DOHH2 (cell line): Measurements from ENCODE around the gene NPC2.

Experiments
- H3F3A ChIP-seq: fragments of 200-600 bp; sonication (generic), shearing (Covaris generic); 2 replicates; pipeline ENCODE4 v1.6.0; 2016; ENCODE audit warnings: antibody characterized with exemption, mild to moderate bottlenecking; ENCODE audit not compliant: control insufficient read depth, insufficient read depth
- H3K27ac ChIP-seq: fragments of 200-600 bp; sonication (generic); 2 replicates; pipeline ENCODE4 v1.5.1; 2014; ENCODE audit warnings: low read depth, mild to moderate bottlenecking, low read length, moderate library complexity
- H3K27me3 ChIP-seq: fragments of 200-600 bp; sonication (generic); 2 replicates; pipeline ENCODE4 v1.6.1; 2014; ENCODE audit warnings: mild to moderate bottlenecking, low read length, mixed read lengths; ENCODE audit not compliant: control insufficient read depth
- H3K36me3 ChIP-seq: fragments of 200-600 bp; sonication (generic); 2 replicates; pipeline ENCODE4 v1.6.1; 2014; ENCODE audit warnings: mild to moderate bottlenecking, low read length, moderate library complexity, mixed read lengths; ENCODE audit not compliant: control insufficient read depth
- H3K4me1 ChIP-seq: fragments of 200-600 bp; sonication (generic); 2 replicates; pipeline ENCODE4 v1.6.1; 2014; ENCODE audit warnings: mild to moderate bottlenecking, low read length, mixed read lengths; ENCODE audit not compliant: control insufficient read depth
- H3K4me2 ChIP-seq: fragments of 200-600 bp; sonication (generic); 2 replicates; pipeline ENCODE4 v1.6.0; 2014; ENCODE audit warnings: mild to moderate bottlenecking, low read length, moderate library complexity
- H3K4me3 ChIP-seq: fragments of 200-600 bp; sonication (generic); 2 replicates; pipeline ENCODE4 v1.5.1; 2014; ENCODE audit warnings: mild to moderate bottlenecking, low read length, mixed read lengths
- H3K79me2 ChIP-seq: fragments of 200-600 bp; sonication (generic); 2 replicates; pipeline ENCODE4 v1.6.1; 2014; ENCODE audit warnings: mild to moderate bottlenecking, low read length, mixed read lengths; ENCODE audit not compliant: control insufficient read depth
- H3K9me2 ChIP-seq: fragments of 200-600 bp; sonication (generic); replicated peaks from 2 replicates; pipeline ENCODE4 v1.6.1; 2014; ENCODE audit warnings: mild to moderate bottlenecking, low read length, mixed read lengths; ENCODE audit not compliant: control insufficient read depth
- H3K9me3 ChIP-seq: fragments of 200-600 bp; sonication (generic); 2 replicates; pipeline ENCODE4 v1.6.1; 2014; ENCODE audit warnings: antibody characterized with exemption, low read length, mixed read lengths; ENCODE audit not compliant: control insufficient read depth, insufficient read depth
- H4K20me1 ChIP-seq: fragments of 200-600 bp; sonication (generic); 2 replicates; pipeline ENCODE4 v1.6.0; 2014; ENCODE audit warnings: low read depth, mild to moderate bottlenecking, antibody characterized with exemption, low read length, moderate library complexity; ENCODE audit not compliant: control insufficient read depth, insufficient read depth
- CTCF ChIP-seq: fragments of 200-600 bp; sonication (generic); IDR thresholded peaks from one replicate; pipeline ENCODE4 v1.5.1; 2014; ENCODE audit warnings: antibody characterized with exemption, mild to moderate bottlenecking, low read depth, low read length; ENCODE audit not compliant: poor library complexity, severe bottlenecking
- EZH2phosphoT487 ChIP-seq: fragments of 200-600 bp; sonication (generic); IDR thresholded peaks from 2 replicates; pipeline ENCODE4 v1.6.1; 2017; ENCODE audit warnings: borderline replicate concordance, mild to moderate bottlenecking, antibody characterized with exemption, low read length, moderate library complexity, mixed read lengths

Gene NPC2

GRCh38 chr14:74519316-74520074 is 26.4 kb upstream of the NPC2 start:
- Histone ChIP-seq H3F3A (no peaks in the 10 kb centered on the region), H3K27me3 (peaks cover 35% of the 10 kb centered on the region), H3K4me3 (no peak overlapping the region)

GRCh38 chr14:74518221-74518620 is 25.1 kb upstream of the NPC2 start:
- H3K9me2 ChIP-seq: no peaks in the 10 kb centered on the region
- no peaks in the 10 kb centered on the region for H4K20me1 ChIP-seq
- no peaks in the 10 kb centered on the region for H3F3A ChIP-seq
- H3K27ac ChIP-seq: no peak overlapping the region
- H3K4me2 ChIP-seq: no peak overlapping the region
- H3K4me3 ChIP-seq: no peak overlapping the region
- H3K4me1 ChIP-seq: no peaks in the 10 kb centered on the region
- peaks cover 37% of the 10 kb centered on the region for H3K27me3 ChIP-seq
- H3K79me2 ChIP-seq: no peaks in the 10 kb centered on the region
- no peaks in the 10 kb centered on the region for H3K36me3 ChIP-seq
- H3K9me3 ChIP-seq: no peaks in the 10 kb centered on the region
- no peak for TF ChIP-seq CTCF
- no peak for TF ChIP-seq EZH2phosphoT487

More at GRCh38 chr14:74519316-74520074, 26.4 kb upstream of the NPC2 start:
- no peaks in the 10 kb centered on the region for H3K9me3 ChIP-seq
- H3K27ac ChIP-seq: no peak overlapping the region
- no peaks in the 10 kb centered on the region for H3K36me3 ChIP-seq
- no peaks in the 10 kb centered on the region for H3K9me2 ChIP-seq
- H4K20me1 ChIP-seq: no peaks in the 10 kb centered on the region
- TF ChIP-seq EZH2phosphoT487 (no peak), CTCF (no peak)
- H3K4me1 ChIP-seq: no peaks in the 10 kb centered on the region
- no peaks in the 10 kb centered on the region for H3K79me2 ChIP-seq
- H3K4me2 ChIP-seq: no peak overlapping the region

- H3K79me2 ChIP-seq: no peaks in the 10 kb centered on the region
- H3F3A ChIP-seq: no peaks in the 10 kb centered on the region
- no peaks in the 10 kb centered on the region for H3K9me2 ChIP-seq
- TF ChIP-seq EZH2phosphoT487: no peak
- no peak for TF ChIP-seq CTCF
- H3K36me3 ChIP-seq: no peaks in the 10 kb centered on the region
- no peaks in the 10 kb centered on the region for H3K4me1 ChIP-seq
- no peaks in the 10 kb centered on the region for H4K20me1 ChIP-seq
- no peak overlapping the region for H3K4me2 ChIP-seq
- no peak overlapping the region for H3K27ac ChIP-seq
- H3K4me3 ChIP-seq: no peak overlapping the region
- peaks cover 35% of the 10 kb centered on the region for H3K27me3 ChIP-seq
- H3K9me3 ChIP-seq: no peaks in the 10 kb centered on the region
These were observed 24.6 kb upstream of the NPC2 start for GRCh38 chr14:74517731-74518130.
